ENCODE results near the gene YIPF5.

The YIPF5 gene

GRCh38 chr5:144166696-144167095 is 3.8 kb downstream of the YIPF5 start:
- no peak for TF ChIP-seq CTCF (IDR thresholded peaks at IDR 0.05; ENCODE audit: low read depth, low read length, missing control alignments)
- no peak for DNase-seq (ENCODE audit: extremely low read depth, low read depth)
- no peak overlapping the region for H3K4me3 ChIP-seq (replicated peaks; ENCODE audit: low read depth, low read length)

DNA sequence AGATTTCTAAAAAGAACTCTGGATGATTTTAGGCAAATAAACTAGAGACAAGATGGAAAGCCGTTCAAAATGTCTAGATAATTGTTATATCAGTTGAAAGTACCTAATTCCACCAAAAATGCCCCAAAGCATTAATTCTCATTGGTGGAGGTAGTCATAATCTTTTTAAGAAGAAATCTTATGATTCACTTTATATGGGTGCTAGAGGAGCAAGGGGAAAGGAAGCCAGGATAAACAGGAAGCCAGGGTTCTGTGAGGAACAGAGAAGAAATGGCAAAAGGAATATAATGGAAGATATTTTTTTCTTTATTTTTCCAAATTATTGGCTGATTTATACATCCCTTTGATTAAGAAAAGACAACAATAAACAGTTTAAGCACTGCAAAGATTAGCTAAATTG is 7.8 kb downstream of the YIPF5 start:
- no peak for TF ChIP-seq CTCF (IDR thresholded peaks at IDR 0.05; ENCODE audit: low read depth, low read length, missing control alignments)
- no peak overlapping the region for H3K4me3 ChIP-seq (replicated peaks; ENCODE audit: low read depth, low read length)
- DNase-seq (ENCODE audit: extremely low read depth, low read depth), result no peak

DNA sequence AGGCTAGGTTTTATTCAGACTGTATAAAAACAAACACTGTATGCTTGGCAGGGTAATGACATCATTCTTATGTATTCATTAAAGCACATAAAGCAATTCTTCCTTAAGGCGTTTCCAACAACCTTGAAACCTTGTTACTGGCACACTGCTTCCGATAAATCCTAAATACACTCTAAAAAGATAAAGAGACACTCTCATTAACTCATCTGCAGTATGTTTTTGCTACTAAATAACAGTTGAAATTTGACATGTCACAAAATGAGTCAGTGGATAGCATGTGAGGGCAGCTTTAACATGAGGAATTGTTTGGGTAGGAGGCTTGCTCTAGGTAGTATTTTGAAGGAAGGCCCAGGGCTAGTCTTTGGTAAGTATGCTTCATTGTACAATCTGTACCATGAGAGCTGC is 13.7 kb downstream of the YIPF5 start:
- no peak for TF ChIP-seq CTCF (IDR thresholded peaks at IDR 0.05; ENCODE audit: low read depth, low read length, missing control alignments)
- no peak overlapping the region for H3K4me3 ChIP-seq (replicated peaks; ENCODE audit: low read depth, low read length)
- no peak for DNase-seq (ENCODE audit: extremely low read depth, low read depth)

- no peak overlapping the region for H3K4me3 ChIP-seq (replicated peaks; ENCODE audit: low read depth, low read length)
- no peak for DNase-seq (ENCODE audit: extremely low read depth, low read depth)
- no peak for TF ChIP-seq CTCF (IDR thresholded peaks at IDR 0.05; ENCODE audit: low read depth, low read length, missing control alignments)
These were observed 19.4 kb downstream of the YIPF5 start for GRCh38 chr5:144151026-144151425.

- H3K4me3 ChIP-seq (replicated peaks; ENCODE audit: low read depth, low read length), result no peak overlapping the region
- TF ChIP-seq CTCF (IDR thresholded peaks at IDR 0.05; ENCODE audit: low read depth, low read length, missing control alignments), result no peak
- DNase-seq (ENCODE audit: extremely low read depth, low read depth), result no peak
These were observed 25.3 kb downstream of the YIPF5 start for GRCh38 chr5:144144956-144145751.

GRCh38 chr5:144143625-144144024 is 26.8 kb downstream of the YIPF5 start:
- TF ChIP-seq CTCF (IDR thresholded peaks at IDR 0.05; ENCODE audit: low read depth, low read length, missing control alignments), result no peak
- no peak overlapping the region for H3K4me3 ChIP-seq (replicated peaks; ENCODE audit: low read depth, low read length)
- no peak for DNase-seq (ENCODE audit: extremely low read depth, low read depth)

DNA sequence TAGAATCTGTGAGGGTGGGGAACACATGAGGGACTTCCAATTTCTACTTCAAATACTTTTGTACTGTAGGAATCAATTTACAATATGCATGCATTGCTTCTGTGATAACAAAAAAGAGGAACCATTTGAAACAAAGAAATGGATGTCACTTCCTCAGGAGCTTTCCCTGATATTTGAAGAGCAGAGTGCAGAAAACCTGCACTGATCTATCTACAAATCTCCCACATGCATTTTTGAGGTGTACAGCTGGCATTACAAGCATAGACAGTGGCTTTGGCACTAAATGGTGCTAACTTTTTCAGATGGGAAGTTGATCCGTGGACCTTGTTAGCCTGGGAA is 27.7 kb downstream of the YIPF5 start:
- TF ChIP-seq CTCF (IDR thresholded peaks at IDR 0.05; ENCODE audit: low read depth, low read length, missing control alignments), result no peak
- no peak overlapping the region for H3K4me3 ChIP-seq (replicated peaks; ENCODE audit: low read depth, low read length)
- no peak for DNase-seq (ENCODE audit: extremely low read depth, low read depth)
